SK-N-SH (cell line): ENCODE data around the gene NR6A1. TPM values are rescaled to one million over a fixed set of nuclear protein-coding genes. Genes with fewer than 3 reads are reported as not detected.
A peak's percentile ranks its signal among the peaks of the same experiment; 100 is the strongest.

Source experiments
- CTCF ChIA-PET: fragments of 300-600, 350-600 bp; formaldehyde crosslinking; extraction: SDS; loops from one replicate; lab custom pipeline; 2021; lab: Yijun Ruan, JAX
- POLR2A ChIA-PET: fragments of 350-600 bp; sonication (Branson Sonifier 250); formaldehyde crosslinking; extraction: SDS; loops from one replicate; lab custom pipeline; 2020; ENCODE audit warnings: antibody characterized with exemption, inconsistent platforms; lab: Yijun Ruan, JAX
- DNase-seq: peaks from one replicate; pipeline ENCODE4 v3.0.0; 2012
- H2AFZ ChIP-seq: fragments of 200-600 bp; sonication (generic); 2 replicates; pipeline ENCODE4 v1.8.1; 2016; ENCODE audit warnings: antibody characterized with exemption, mild to moderate bottlenecking, low read depth
- H3F3A ChIP-seq: fragments of 200-600 bp; sonication (generic); replicated peaks from 2 replicates; pipeline ENCODE3; 2016; ENCODE audit warnings: antibody characterized with exemption, mild to moderate bottlenecking; ENCODE audit not compliant: insufficient read depth
- H3K27ac ChIP-seq, 2 experiments: fragments of 200-500 bp in 1 of 2; fragments of 200-600 bp in 1 of 2; sonication (Bioruptor generic) in 1 of 2; sonication (generic), shearing (Covaris generic) in 1 of 2; 2 replicates each; pipeline versions ENCODE4 v1.5.1 to v1.6.1; 2014 to 2016; ENCODE audit warnings: low read depth in 2 of 2, inconsistent platforms in 1 of 2, low read length in 1 of 2, mild to moderate bottlenecking in 1 of 2, mixed read lengths in 1 of 2
- H3K27me3 ChIP-seq: fragments of 200-600 bp; sonication (generic), shearing (Covaris generic); 2 replicates; pipeline ENCODE4 v1.6.1; 2016; ENCODE audit warnings: mixed run types; ENCODE audit not compliant: insufficient read depth
- H3K36me3 ChIP-seq, 2 experiments: fragments of 200-500 bp in 1 of 2; fragments of 200-600 bp in 1 of 2; sonication (Bioruptor generic) in 1 of 2; sonication (generic) in 1 of 2; replicated peaks in 1 of 2; 2 replicates each; pipeline versions ENCODE3 to v1.5.1; 2014 to 2016; ENCODE audit warnings: low read length in 1 of 2, mild to moderate bottlenecking in 1 of 2; ENCODE audit not compliant: insufficient read depth in 2 of 2, control insufficient read depth in 1 of 2
- H3K4me1 ChIP-seq, 2 experiments: fragments of 200-500 bp in 1 of 2; fragments of 200-600 bp in 1 of 2; sonication (Bioruptor generic) in 1 of 2; sonication (generic), shearing (Covaris generic) in 1 of 2; 2 replicates each; pipeline versions ENCODE4 v1.5.1 to v1.6.1; 2014 to 2016; ENCODE audit warnings: low read depth in 1 of 2, low read length in 1 of 2, mixed run types in 1 of 2; ENCODE audit not compliant: insufficient read depth in 2 of 2, control insufficient read depth in 1 of 2
- H3K4me2 ChIP-seq: fragments of 200-600 bp; sonication (generic), shearing (Covaris generic); 2 replicates; pipeline ENCODE4 v1.6.1; 2017; ENCODE audit warnings: mixed run types
- H3K4me3 ChIP-seq, 2 experiments: fragments of 200-500 bp in 1 of 2; fragments of 200-600 bp in 1 of 2; sonication (Bioruptor generic) in 1 of 2; sonication (generic), shearing (Covaris generic) in 1 of 2; 2 replicates each; pipeline versions ENCODE4 v1.5.1 to v1.8.1; 2014 to 2016; ENCODE audit warnings: low read depth in 2 of 2, inconsistent platforms in 1 of 2, low read length in 1 of 2, mild to moderate bottlenecking in 1 of 2, mixed read lengths in 1 of 2, moderate library complexity in 1 of 2
- H3K79me2 ChIP-seq: fragments of 200-600 bp; sonication (generic); 2 replicates; pipeline ENCODE4 v1.8.1; 2017; ENCODE audit warnings: mild to moderate bottlenecking; ENCODE audit not compliant: insufficient read depth
- H3K9ac ChIP-seq: fragments of 200-600 bp; sonication (generic); 2 replicates; pipeline ENCODE4 v1.6.1; 2017; ENCODE audit warnings: mixed run types
- H3K9me2 ChIP-seq: fragments of 200-600 bp; sonication (generic); 2 replicates; pipeline ENCODE4 v1.6.1; 2017; ENCODE audit warnings: mixed run types
- H3K9me3 ChIP-seq: fragments of 200-600 bp; sonication (generic); 2 replicates; pipeline ENCODE4 v1.6.1; 2017; ENCODE audit warnings: mixed run types, mild to moderate bottlenecking, moderate library complexity
- H4K20me1 ChIP-seq: fragments of 200-600 bp; sonication (generic); 2 replicates; pipeline ENCODE4 v1.6.1; 2017; ENCODE audit warnings: mild to moderate bottlenecking, mixed run types; ENCODE audit not compliant: insufficient read depth
- EP300 ChIP-seq, 2 experiments: IDR thresholded peaks; 2 replicates each; pipeline versions ENCODE4 v1.4.0 to v1.6.1; 2012; ENCODE audit warnings: borderline replicate concordance in 1 of 2, low read depth in 1 of 2, low read length in 1 of 2
- FOSL2 ChIP-seq: IDR thresholded peaks from 2 replicates; pipeline ENCODE4 v1.4.0; 2012; ENCODE audit warnings: low read depth, mild to moderate bottlenecking, moderate library complexity, borderline replicate concordance
- GATA2 ChIP-seq: sonication (generic); formaldehyde crosslinking; IDR thresholded peaks from 2 replicates; pipeline ENCODE4 v1.5.0; 2020; ENCODE audit warnings: mild to moderate bottlenecking, missing genetic modification reagents
- JUND ChIP-seq: IDR thresholded peaks from 2 replicates; pipeline ENCODE4 v1.4.0; 2012
- MEF2A ChIP-seq: IDR thresholded peaks from 2 replicates; pipeline ENCODE4 v1.4.0; 2012; ENCODE audit warnings: low read depth, borderline replicate concordance
- MXI1 ChIP-seq: IDR thresholded peaks from 2 replicates; pipeline ENCODE4 v1.6.1; 2012; ENCODE audit warnings: mild to moderate bottlenecking, low read depth, low read length, improper control_type of control experiment
- NRF1 ChIP-seq: IDR thresholded peaks from 2 replicates; pipeline ENCODE4 v1.6.1; 2012; ENCODE audit warnings: low read depth, mild to moderate bottlenecking, low read length
- RAD21 ChIP-seq: IDR thresholded peaks from 2 replicates; pipeline ENCODE4 v1.6.1; 2012; ENCODE audit warnings: mild to moderate bottlenecking, low read length
- RCOR1 ChIP-seq: fragments of 150-350 bp; IDR thresholded peaks from 2 replicates; pipeline ENCODE4 v1.6.1; 2017; ENCODE audit warnings: antibody characterized with exemption, low read length
- SMC3 ChIP-seq: IDR thresholded peaks from 2 replicates; pipeline ENCODE4 v1.6.1; 2012; ENCODE audit warnings: low read depth, low read length, improper control_type of control experiment
- TCF12 ChIP-seq: IDR thresholded peaks from 2 replicates; pipeline ENCODE4 v1.4.0; 2012
- YY1 ChIP-seq: IDR thresholded peaks from 2 replicates; pipeline ENCODE4 v1.4.0; 2012; ENCODE audit warnings: low read depth, mild to moderate bottlenecking
- WGBS: methylation state at CpG from one replicate; pipeline ENCODE4 v1.1.6; 2017; ENCODE audit warnings: low lambda C conversion rate; 5-methylcytosine and 5-hydroxymethylcytosine counted together
- polyA plus RNA-seq, 3 experiments: library from polyadenylated mRNA; depleted of rRNA; stranded (reverse); fragments of >200 nt; gene quantifications; 2 replicates each; pipeline ENCODE4 v1.2.3, GENCODE V29; 2012
- TF ChIP-seq, protein P1 (sequence below): fragments of 200-600 bp; sonication (generic); IDR thresholded peaks from 2 replicates; pipeline ENCODE4 v1.6.1; 2017; ENCODE audit warnings: antibody characterized with exemption, mild to moderate bottlenecking, moderate library complexity
- TF ChIP-seq, protein P2 (sequence below): fragments of 150-350 bp; IDR thresholded peaks from 2 replicates; pipeline ENCODE4 v1.6.1; 2016; ENCODE audit warnings: mild to moderate bottlenecking, low read depth, low read length
- TF ChIP-seq, protein P3 (sequence below): IDR thresholded peaks from 2 replicates; pipeline ENCODE4; 2012
- TF ChIP-seq, protein P4 (sequence below): IDR thresholded peaks from 2 replicates; pipeline ENCODE4 v1.6.1; 2012; ENCODE audit warnings: mild to moderate bottlenecking, low read depth, low read length, moderate library complexity
- TF ChIP-seq, protein P5 (sequence below): fragments of 150-350 bp; IDR thresholded peaks from 2 replicates; pipeline ENCODE4 v1.6.1; 2017; ENCODE audit warnings: antibody characterized with exemption, low read length, low read depth, borderline replicate concordance

The NR6A1 gene
- polyA plus RNA-seq, 1 of the 3 experiments (the other 2 are of a cell fraction): 1.2 TPM

DNA sequence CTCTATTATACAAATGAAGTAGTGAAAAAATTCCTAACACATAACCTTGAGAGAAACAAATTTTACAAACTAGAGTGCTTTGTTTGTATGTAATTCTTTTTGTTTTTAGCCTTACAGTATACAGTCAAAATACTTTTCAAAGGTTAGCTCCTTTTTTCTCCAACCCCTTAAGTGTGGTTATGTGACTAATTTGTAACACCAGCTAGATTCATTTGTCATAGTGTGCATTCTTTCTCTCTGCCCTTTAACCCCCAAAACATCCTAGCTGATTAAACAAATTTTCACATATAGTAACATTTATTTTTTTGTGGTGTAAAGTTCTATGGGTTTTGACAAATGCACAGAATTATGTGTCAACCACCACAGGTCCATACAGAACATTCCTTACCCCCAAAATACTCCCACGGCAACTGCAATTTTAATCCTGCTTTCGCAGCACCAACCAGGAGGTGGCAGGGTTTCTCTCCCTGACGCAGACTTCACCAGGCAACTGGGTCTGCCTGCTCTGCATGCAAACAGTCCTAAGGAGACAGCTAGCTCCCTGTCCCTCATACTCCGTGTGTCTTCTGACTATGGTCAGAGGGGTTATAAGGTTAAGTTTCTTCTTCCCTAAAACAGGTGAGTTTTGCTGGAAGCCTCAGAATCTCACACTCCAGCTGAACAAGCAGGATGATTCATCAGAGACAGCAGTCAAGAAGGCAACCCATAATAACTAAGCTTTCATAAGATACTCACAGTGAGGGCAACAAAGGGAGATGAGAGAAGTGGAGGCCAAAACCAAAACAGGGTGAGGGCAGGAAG lies 219.4 kb downstream of the NR6A1 start:
- 9% methylated on average over 4 of the region's 4 CpGs for WGBS
- no peaks in the 10 kb centered on the region for H3K79me2 ChIP-seq
- ChIA-PET POLR2A (no interaction called here), CTCF (interaction anchor here (0.6 to 5.2 kb wide), 62 partner anchors 8 to 302 kb away, joined by 3 to 58 read pairs (median 4); partner anchors contain the start of genes NR6A1 and WDR38)
- H3K4me3 ChIP-seq: peak overlapping the region in 1 of 2 experiments; percentile 13; a peak in 1 of 4 replicates
- no peak overlapping the region for H3K9ac ChIP-seq
- peaks cover 3 to 5% of the 10 kb centered on the region in 2 experiments; a peak in 2 of 4 replicates for H3K4me1 ChIP-seq
- no peaks in the 10 kb centered on the region for H3F3A ChIP-seq
- H4K20me1 ChIP-seq: no peaks in the 10 kb centered on the region
- no peaks in the 10 kb centered on the region for H3K9me2 ChIP-seq
- no peaks in the 10 kb centered on the region for H3K36me3 ChIP-seq
- TF ChIP-seq SMC3 (peak; percentile 87), MXI1 (no peak; the same call in 1 of the 2 replicates), RAD21 (peak; percentile 87), NRF1 (no peak), FOSL2 (peak; percentile 49; the same call in 1 of the 2 replicates), TCF12 (peak; percentile 46)
- TF ChIP-seq, protein P1, sequence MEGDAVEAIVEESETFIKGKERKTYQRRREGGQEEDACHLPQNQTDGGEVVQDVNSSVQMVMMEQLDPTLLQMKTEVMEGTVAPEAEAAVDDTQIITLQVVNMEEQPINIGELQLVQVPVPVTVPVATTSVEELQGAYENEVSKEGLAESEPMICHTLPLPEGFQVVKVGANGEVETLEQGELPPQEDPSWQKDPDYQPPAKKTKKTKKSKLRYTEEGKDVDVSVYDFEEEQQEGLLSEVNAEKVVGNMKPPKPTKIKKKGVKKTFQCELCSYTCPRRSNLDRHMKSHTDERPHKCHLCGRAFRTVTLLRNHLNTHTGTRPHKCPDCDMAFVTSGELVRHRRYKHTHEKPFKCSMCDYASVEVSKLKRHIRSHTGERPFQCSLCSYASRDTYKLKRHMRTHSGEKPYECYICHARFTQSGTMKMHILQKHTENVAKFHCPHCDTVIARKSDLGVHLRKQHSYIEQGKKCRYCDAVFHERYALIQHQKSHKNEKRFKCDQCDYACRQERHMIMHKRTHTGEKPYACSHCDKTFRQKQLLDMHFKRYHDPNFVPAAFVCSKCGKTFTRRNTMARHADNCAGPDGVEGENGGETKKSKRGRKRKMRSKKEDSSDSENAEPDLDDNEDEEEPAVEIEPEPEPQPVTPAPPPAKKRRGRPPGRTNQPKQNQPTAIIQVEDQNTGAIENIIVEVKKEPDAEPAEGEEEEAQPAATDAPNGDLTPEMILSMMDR: peak; percentile 88
- DNase-seq: peak; percentile 66
- H3K4me2 ChIP-seq: peak overlapping the region; percentile 5; the same call in 1 of the 2 replicates
- no peak overlapping the region for H2AFZ ChIP-seq
- no peaks in the 10 kb centered on the region for H3K9me3 ChIP-seq
- H3K27me3 ChIP-seq: no peaks in the 10 kb centered on the region
- H3K27ac ChIP-seq: peak overlapping the region in 1 of 2 experiments; percentile 33; a peak in 2 of 4 replicates

DNA sequence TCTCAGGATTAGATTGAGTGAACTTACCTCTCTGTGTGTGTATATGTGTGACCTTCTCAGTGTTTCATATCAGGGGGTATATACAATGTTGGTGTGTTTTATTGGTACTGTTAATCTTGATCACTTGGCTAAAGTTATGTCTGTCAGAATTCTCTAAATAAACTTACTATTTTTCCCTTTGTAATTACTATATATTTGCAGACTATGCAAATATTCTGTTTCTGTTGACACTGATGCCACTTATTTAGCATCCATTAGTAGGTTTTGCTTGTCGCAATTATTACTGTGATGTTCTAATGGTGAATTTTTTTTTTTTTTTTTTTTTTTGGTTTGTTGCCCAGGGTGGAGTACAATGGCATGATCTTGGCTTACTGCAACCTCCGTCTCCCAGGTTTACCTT lies 221.0 kb downstream of the NR6A1 start:
- Histone ChIP-seq H3K4me1 (peaks cover 3 to 5% of the 10 kb centered on the region in 2 experiments; a peak in 2 of 4 replicates), H3K4me3 (no peak overlapping the region), H3K79me2 (no peaks in the 10 kb centered on the region), H3K9me3 (no peaks in the 10 kb centered on the region), H3K36me3 (no peaks in the 10 kb centered on the region), H3K27me3 (no peaks in the 10 kb centered on the region), H3K9me2 (no peaks in the 10 kb centered on the region), H3K4me2 (no peak overlapping the region), H4K20me1 (no peaks in the 10 kb centered on the region), H3F3A (no peaks in the 10 kb centered on the region), H3K9ac (no peak overlapping the region), H2AFZ (no peak overlapping the region), H3K27ac (no peak overlapping the region)
- TF ChIP-seq, protein P2, sequence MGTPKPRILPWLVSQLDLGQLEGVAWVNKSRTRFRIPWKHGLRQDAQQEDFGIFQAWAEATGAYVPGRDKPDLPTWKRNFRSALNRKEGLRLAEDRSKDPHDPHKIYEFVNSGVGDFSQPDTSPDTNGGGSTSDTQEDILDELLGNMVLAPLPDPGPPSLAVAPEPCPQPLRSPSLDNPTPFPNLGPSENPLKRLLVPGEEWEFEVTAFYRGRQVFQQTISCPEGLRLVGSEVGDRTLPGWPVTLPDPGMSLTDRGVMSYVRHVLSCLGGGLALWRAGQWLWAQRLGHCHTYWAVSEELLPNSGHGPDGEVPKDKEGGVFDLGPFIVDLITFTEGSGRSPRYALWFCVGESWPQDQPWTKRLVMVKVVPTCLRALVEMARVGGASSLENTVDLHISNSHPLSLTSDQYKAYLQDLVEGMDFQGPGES: no peak
- TF ChIP-seq, protein P3, sequence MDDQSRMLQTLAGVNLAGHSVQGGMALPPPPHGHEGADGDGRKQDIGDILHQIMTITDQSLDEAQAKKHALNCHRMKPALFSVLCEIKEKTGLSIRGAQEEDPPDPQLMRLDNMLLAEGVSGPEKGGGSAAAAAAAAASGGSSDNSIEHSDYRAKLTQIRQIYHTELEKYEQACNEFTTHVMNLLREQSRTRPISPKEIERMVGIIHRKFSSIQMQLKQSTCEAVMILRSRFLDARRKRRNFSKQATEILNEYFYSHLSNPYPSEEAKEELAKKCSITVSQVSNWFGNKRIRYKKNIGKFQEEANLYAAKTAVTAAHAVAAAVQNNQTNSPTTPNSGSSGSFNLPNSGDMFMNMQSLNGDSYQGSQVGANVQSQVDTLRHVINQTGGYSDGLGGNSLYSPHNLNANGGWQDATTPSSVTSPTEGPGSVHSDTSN: no peak
- no peak for TF ChIP-seq MEF2A
- no peak for TF ChIP-seq MXI1
- TF ChIP-seq JUND: no peak
- no peak for TF ChIP-seq YY1
- TF ChIP-seq RCOR1: no peak
- TF ChIP-seq GATA2 (CRISPR knock-in tag): no peak
- TF ChIP-seq EP300 (IDR thresholded peaks at IDR 0.05; ENCODE audit: borderline replicate concordance in 1 of 2, low read depth in 1 of 2, low read length in 1 of 2): no peak
- TF ChIP-seq, protein P4, sequence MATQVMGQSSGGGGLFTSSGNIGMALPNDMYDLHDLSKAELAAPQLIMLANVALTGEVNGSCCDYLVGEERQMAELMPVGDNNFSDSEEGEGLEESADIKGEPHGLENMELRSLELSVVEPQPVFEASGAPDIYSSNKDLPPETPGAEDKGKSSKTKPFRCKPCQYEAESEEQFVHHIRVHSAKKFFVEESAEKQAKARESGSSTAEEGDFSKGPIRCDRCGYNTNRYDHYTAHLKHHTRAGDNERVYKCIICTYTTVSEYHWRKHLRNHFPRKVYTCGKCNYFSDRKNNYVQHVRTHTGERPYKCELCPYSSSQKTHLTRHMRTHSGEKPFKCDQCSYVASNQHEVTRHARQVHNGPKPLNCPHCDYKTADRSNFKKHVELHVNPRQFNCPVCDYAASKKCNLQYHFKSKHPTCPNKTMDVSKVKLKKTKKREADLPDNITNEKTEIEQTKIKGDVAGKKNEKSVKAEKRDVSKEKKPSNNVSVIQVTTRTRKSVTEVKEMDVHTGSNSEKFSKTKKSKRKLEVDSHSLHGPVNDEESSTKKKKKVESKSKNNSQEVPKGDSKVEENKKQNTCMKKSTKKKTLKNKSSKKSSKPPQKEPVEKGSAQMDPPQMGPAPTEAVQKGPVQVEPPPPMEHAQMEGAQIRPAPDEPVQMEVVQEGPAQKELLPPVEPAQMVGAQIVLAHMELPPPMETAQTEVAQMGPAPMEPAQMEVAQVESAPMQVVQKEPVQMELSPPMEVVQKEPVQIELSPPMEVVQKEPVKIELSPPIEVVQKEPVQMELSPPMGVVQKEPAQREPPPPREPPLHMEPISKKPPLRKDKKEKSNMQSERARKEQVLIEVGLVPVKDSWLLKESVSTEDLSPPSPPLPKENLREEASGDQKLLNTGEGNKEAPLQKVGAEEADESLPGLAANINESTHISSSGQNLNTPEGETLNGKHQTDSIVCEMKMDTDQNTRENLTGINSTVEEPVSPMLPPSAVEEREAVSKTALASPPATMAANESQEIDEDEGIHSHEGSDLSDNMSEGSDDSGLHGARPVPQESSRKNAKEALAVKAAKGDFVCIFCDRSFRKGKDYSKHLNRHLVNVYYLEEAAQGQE: no peak
- TF ChIP-seq, protein P5, sequence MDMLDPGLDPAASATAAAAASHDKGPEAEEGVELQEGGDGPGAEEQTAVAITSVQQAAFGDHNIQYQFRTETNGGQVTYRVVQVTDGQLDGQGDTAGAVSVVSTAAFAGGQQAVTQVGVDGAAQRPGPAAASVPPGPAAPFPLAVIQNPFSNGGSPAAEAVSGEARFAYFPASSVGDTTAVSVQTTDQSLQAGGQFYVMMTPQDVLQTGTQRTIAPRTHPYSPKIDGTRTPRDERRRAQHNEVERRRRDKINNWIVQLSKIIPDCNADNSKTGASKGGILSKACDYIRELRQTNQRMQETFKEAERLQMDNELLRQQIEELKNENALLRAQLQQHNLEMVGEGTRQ: no peak
- 98% methylated on average over 2 of the region's 2 CpGs for WGBS
- CTCF ChIA-PET: interaction anchor here (0.9 to 3.2 kb wide), 6 partner anchors 13 to 221 kb away, joined by 3 to 12 read pairs (median 5); partner anchors contain the start of gene NR6A1
- no peak for DNase-seq
- POLR2A ChIA-PET: no interaction called here
